ENCODE measurements around the gene CYP3A7. TPM values are rescaled to one million over a fixed set of nuclear protein-coding genes. Genes with fewer than 3 reads are reported as not detected.
"Not testable (repeated sequence)": the region's sequence is repeated elsewhere in the genome, so short reads cannot be mapped to it uniquely, and the experiment has no call there.

CYP3A7 gene
- polyA plus RNA-seq, 1 of the 3 experiments (the other 2 are of a cell fraction), result not detected

DNA sequence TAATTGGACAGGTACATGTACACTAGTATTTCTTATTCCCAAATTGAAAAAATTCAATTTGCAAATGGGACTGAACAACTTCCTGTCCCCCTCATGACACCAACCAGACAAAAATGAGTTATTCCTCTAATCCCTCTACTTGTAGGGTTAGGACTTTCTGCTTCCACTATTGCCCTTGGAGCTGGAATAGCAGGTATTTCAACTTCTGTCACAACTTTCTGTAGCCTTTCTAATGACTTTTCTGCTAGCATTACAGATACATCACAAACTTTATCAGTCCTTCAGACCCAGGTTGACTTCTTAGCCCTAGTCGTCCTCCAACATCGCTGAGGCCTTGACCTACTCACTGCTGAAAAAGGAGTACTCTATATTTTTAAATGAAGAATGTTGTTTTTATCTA, 6.4 kb downstream of the CYP3A7 start (continued):
- TF ChIP-seq RCOR1 (IDR thresholded peaks at IDR 0.05; ENCODE audit: low read length), result no peak
- no peak for TF ChIP-seq MEF2A (IDR thresholded peaks at IDR 0.05; ENCODE audit: borderline replicate concordance, low read depth)

- H3K9me3 ChIP-seq; DNase-seq; H3K4me3 ChIP-seq (ENCODE audit: low read depth in 2 of 2, low read length in 1 of 2); H3K9ac ChIP-seq; H3K36me3 ChIP-seq (replicated peaks in 1 of 2; ENCODE audit: control insufficient read depth in 1 of 2, insufficient read depth in 2 of 2, low read length in 1 of 2); H3K9me2 ChIP-seq; H3F3A ChIP-seq (replicated peaks; ENCODE audit: insufficient read depth); POLR2A ChIA-PET; H2AFZ ChIP-seq (ENCODE audit: low read depth); H3K4me2 ChIP-seq; H3K79me2 ChIP-seq (ENCODE audit: insufficient read depth); H3K4me1 ChIP-seq (ENCODE audit: control insufficient read depth in 1 of 2, insufficient read depth in 2 of 2, low read depth in 1 of 2, low read length in 1 of 2); H3K27ac ChIP-seq (ENCODE audit: low read depth in 2 of 2, low read length in 1 of 2); H4K20me1 ChIP-seq (ENCODE audit: insufficient read depth): not testable (repeated sequence)
- CTCF ChIA-PET, result interaction anchor here (0.6 kb wide), 1 partner anchor 310 kb away, joined by 4 read pairs; no protein-coding TSS in a partner anchor
- WGBS (ENCODE audit: low lambda C conversion rate), result 37% methylated on average over 6 of the region's 6 CpGs
- peaks cover 13% of the 10 kb centered on the region for H3K27me3 ChIP-seq (ENCODE audit: insufficient read depth)
Observed at GRCh38 chr7:99723201-99723600, 11.8 kb downstream of the CYP3A7 start.

- no peaks in the 10 kb centered on the region for H3K9me2 ChIP-seq
- 6% methylated on average over 5 of the region's 5 CpGs for WGBS (ENCODE audit: low lambda C conversion rate)
- DNase-seq, result no peak
Observed at GRCh38 chr7:99720800-99721595, 14.0 kb downstream of the CYP3A7 start.

More at GRCh38 chr7:99720800-99721595, 14.0 kb downstream of the CYP3A7 start:
- ChIA-PET CTCF (no interaction called here), POLR2A (no interaction called here)
- Histone ChIP-seq H3K79me2 (ENCODE audit: insufficient read depth) (no peaks in the 10 kb centered on the region), H3K9ac (no peak overlapping the region), H4K20me1 (ENCODE audit: insufficient read depth) (no peaks in the 10 kb centered on the region), H2AFZ (ENCODE audit: low read depth) (no peak overlapping the region), H3K27me3 (ENCODE audit: insufficient read depth) (peaks cover 13% of the 10 kb centered on the region), H3K4me1 (ENCODE audit: control insufficient read depth in 1 of 2, insufficient read depth in 2 of 2, low read depth in 1 of 2, low read length in 1 of 2) (no peaks in the 10 kb centered on the region), H3K4me2 (no peak overlapping the region), H3K9me3 (no peaks in the 10 kb centered on the region), H3K4me3 (ENCODE audit: low read depth in 2 of 2, low read length in 1 of 2) (no peak overlapping the region), H3K27ac (ENCODE audit: low read depth in 2 of 2, low read length in 1 of 2) (no peak overlapping the region), H3F3A (replicated peaks; ENCODE audit: insufficient read depth) (no peaks in the 10 kb centered on the region), H3K36me3 (replicated peaks in 1 of 2; ENCODE audit: control insufficient read depth in 1 of 2, insufficient read depth in 2 of 2, low read length in 1 of 2) (no peaks in the 10 kb centered on the region)
- no peak for TF ChIP-seq GATA2 (CRISPR knock-in tag; IDR thresholded peaks at IDR 0.05)
- TF ChIP-seq NRF1 (IDR thresholded peaks at IDR 0.05; ENCODE audit: low read depth, low read length), result no peak
- no peak for TF ChIP-seq RCOR1 (IDR thresholded peaks at IDR 0.05; ENCODE audit: low read length)
- TF ChIP-seq FOXJ3 (CRISPR knock-in tag; IDR thresholded peaks at IDR 0.05), result no peak
- no peak for TF ChIP-seq TCF12 (IDR thresholded peaks at IDR 0.05)
- no peak for TF ChIP-seq MXI1 (IDR thresholded peaks at IDR 0.05; ENCODE audit: low read depth, low read length)
- TF ChIP-seq RAD21 (IDR thresholded peaks at IDR 0.05; ENCODE audit: low read length), result no peak
- TF ChIP-seq IRF3 (IDR thresholded peaks at IDR 0.05; ENCODE audit: low read depth, low read length), result no peak
- no peak for TF ChIP-seq TAF1 (IDR thresholded peaks at IDR 0.05; ENCODE audit: borderline replicate concordance, low read depth, low read length)
- no peak for TF ChIP-seq SMC3 (IDR thresholded peaks at IDR 0.05; ENCODE audit: low read depth, low read length)
- TF ChIP-seq SIN3A (IDR thresholded peaks at IDR 0.05; ENCODE audit: borderline replicate concordance, low read depth, low read length), result no peak
- TF ChIP-seq EP300 (IDR thresholded peaks at IDR 0.05; ENCODE audit: borderline replicate concordance in 1 of 2, low read depth in 1 of 2, low read length in 1 of 2), result no peak
- no peak for TF ChIP-seq USF2 (IDR thresholded peaks at IDR 0.05; ENCODE audit: borderline replicate concordance, low read depth, low read length)
- TF ChIP-seq NFIC (IDR thresholded peaks at IDR 0.05; ENCODE audit: borderline replicate concordance), result no peak
- no peak for TF ChIP-seq CHD2 (IDR thresholded peaks at IDR 0.05; ENCODE audit: low read length, partially characterized antibody)
- no peak for TF ChIP-seq CTCF (IDR thresholded peaks at IDR 0.05)
- TF ChIP-seq FOSL2 (IDR thresholded peaks at IDR 0.05; ENCODE audit: borderline replicate concordance, low read depth), result no peak

All from SK-N-SH (cell line).